ENCODE measurements around the gene EYA2. TPM values are rescaled to one million over a fixed set of nuclear protein-coding genes. Genes with fewer than 3 reads are reported as not detected.

The EYA2 gene
- total RNA-seq, 2 donors from 2014 or later: 30.0 to 31.0 TPM

DNA sequence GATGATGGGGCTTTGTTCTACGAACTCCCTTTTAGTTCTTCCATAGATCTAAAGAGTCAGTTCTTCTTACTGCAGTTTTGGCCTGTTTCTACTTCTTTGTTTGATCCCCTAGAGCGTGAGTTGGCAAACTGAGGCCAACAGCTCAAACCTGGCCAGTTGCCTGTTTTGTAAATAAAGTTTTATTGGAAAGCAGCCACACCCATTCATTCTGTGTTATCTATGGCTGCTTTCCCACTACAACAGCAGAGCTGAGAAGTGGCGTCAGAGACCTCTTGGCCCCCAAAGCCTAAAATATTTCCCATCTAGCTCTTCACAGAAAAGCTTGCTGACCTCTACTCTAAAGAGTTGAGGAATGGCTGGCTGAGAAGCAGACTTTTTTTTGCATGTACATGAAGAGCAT is 52.2 kb downstream of the EYA2 start:
- TF ChIP-seq, protein P1, sequence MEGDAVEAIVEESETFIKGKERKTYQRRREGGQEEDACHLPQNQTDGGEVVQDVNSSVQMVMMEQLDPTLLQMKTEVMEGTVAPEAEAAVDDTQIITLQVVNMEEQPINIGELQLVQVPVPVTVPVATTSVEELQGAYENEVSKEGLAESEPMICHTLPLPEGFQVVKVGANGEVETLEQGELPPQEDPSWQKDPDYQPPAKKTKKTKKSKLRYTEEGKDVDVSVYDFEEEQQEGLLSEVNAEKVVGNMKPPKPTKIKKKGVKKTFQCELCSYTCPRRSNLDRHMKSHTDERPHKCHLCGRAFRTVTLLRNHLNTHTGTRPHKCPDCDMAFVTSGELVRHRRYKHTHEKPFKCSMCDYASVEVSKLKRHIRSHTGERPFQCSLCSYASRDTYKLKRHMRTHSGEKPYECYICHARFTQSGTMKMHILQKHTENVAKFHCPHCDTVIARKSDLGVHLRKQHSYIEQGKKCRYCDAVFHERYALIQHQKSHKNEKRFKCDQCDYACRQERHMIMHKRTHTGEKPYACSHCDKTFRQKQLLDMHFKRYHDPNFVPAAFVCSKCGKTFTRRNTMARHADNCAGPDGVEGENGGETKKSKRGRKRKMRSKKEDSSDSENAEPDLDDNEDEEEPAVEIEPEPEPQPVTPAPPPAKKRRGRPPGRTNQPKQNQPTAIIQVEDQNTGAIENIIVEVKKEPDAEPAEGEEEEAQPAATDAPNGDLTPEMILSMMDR (IDR thresholded peaks at IDR 0.05): no peak
- TF ChIP-seq POLR2AphosphoS5 (IDR thresholded peaks at IDR 0.05): no peak
- TF ChIP-seq POLR2A (IDR thresholded peaks at IDR 0.05): no peak
- Histone ChIP-seq H3K27ac (no peak overlapping the region), H3K4me3 (no peak overlapping the region), H3K4me1 (replicated peaks) (no peaks in the 10 kb centered on the region), H3K9me3 (no peaks in the 10 kb centered on the region), H3K36me3 (no peaks in the 10 kb centered on the region), H3K27me3 (replicated peaks; ENCODE audit: insufficient read depth) (no peaks in the 10 kb centered on the region)
- DNase-seq (ENCODE audit: low spot score): no peak
- intact Hi-C loops (cut with DNase I): no loop called here
- WGBS: 64% methylated on average over 3 of the region's 3 CpGs

DNA sequence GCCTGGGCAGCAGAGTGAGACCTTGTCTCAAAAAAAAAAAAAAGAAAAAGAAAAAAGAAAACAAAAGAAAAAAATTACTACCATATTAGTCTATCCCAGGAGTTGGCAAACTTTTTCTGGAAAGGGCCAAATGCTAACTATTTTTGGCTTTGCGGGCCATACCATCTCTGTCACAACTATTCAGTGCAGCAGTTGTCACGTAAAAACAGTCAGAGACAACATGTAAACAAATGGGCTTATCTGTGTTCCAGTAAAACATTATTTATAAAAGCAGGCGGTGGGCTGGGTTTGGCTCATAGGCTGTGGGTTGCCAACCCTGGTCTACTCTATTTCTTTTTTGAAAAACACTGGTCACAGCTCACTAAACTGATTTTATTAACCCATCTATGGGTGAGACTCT is 53.4 kb downstream of the EYA2 start:
- no peak overlapping the region for H3K27ac ChIP-seq
- no peak for DNase-seq (ENCODE audit: low spot score)
- no peaks in the 10 kb centered on the region for H3K27me3 ChIP-seq (replicated peaks; ENCODE audit: insufficient read depth)
- H3K4me1 ChIP-seq (replicated peaks): no peaks in the 10 kb centered on the region
- no peaks in the 10 kb centered on the region for H3K36me3 ChIP-seq
- H3K4me3 ChIP-seq: no peak overlapping the region
- no peak for TF ChIP-seq POLR2AphosphoS5 (IDR thresholded peaks at IDR 0.05)
- TF ChIP-seq POLR2A (IDR thresholded peaks at IDR 0.05): no peak
- TF ChIP-seq, protein P1 (IDR thresholded peaks at IDR 0.05): no peak
- intact Hi-C loops (cut with DNase I): no loop called here
- 56% methylated on average over 3 of the region's 3 CpGs for WGBS
- no peaks in the 10 kb centered on the region for H3K9me3 ChIP-seq

DNA sequence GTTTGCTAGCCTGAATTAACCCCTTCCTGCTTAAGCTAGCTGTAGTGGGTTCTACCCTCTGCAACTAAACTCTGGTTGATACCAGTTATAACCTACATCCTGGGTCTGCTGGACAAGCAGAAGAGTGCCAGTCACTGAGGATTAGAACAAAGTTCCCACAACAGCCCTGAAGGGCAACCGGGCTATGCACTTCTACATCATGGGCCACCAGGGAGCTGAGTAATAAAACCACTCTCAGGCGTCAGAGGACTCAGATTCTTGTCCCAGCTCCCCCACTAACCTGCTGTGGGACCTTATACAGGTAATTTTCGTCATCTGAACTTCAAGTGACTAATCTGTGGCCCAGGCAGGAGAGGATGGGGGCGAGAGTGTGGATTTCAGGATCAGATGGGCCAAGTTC is 56.8 kb downstream of the EYA2 start:
- Histone ChIP-seq H3K4me3 (no peak overlapping the region), H3K4me1 (replicated peaks) (no peaks in the 10 kb centered on the region), H3K36me3 (no peaks in the 10 kb centered on the region), H3K27me3 (replicated peaks; ENCODE audit: insufficient read depth) (no peaks in the 10 kb centered on the region), H3K9me3 (no peaks in the 10 kb centered on the region), H3K27ac (no peak overlapping the region)
- intact Hi-C loops (cut with DNase I): no loop called here
- no peak for TF ChIP-seq POLR2A (IDR thresholded peaks at IDR 0.05)
- no peak for DNase-seq (ENCODE audit: low spot score)
- WGBS: 51% methylated on average over 4 of the region's 4 CpGs

DNA sequence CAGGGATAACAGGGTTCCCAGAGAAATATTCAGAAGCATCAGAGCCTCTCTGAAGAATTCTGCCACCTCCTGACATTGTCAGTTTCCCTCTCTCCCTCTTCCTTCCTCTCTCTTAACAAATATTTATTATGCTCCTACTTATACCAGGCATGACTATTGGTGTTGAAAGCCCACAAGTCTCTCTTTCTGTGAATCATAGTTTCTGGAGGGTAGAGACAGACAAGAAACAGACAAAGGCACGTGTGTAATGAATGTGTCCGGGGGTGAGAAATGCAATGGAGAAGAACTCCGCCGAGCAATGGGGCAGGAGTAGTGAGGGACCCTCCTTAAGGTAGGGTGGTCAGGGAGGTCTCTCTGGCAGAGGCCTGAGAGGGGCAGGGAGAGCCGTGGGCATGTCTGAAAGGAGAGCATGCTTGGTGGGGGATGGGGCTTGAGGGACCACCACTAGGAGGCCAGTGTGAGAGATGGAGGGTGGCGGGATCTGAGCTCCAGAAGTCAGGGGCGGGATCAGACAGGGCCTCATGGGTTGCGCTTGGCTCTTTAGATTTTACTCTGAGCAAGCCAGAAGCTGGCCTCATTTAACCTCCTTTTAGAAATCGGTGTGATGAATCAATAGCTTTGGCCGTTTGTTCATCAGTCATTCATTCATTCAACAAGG is 57.3 kb downstream of the EYA2 start:
- no peaks in the 10 kb centered on the region for H3K36me3 ChIP-seq
- no peaks in the 10 kb centered on the region for H3K9me3 ChIP-seq
- TF ChIP-seq POLR2A (IDR thresholded peaks at IDR 0.05): no peak
- TF ChIP-seq, protein P1 (IDR thresholded peaks at IDR 0.05): no peak
- TF ChIP-seq POLR2AphosphoS5 (IDR thresholded peaks at IDR 0.05): no peak
- WGBS: 80% methylated on average over 10 of the region's 10 CpGs
- H3K4me3 ChIP-seq: no peak overlapping the region
- no peak overlapping the region for H3K27ac ChIP-seq
- no peaks in the 10 kb centered on the region for H3K27me3 ChIP-seq (replicated peaks; ENCODE audit: insufficient read depth)
- no peaks in the 10 kb centered on the region for H3K4me1 ChIP-seq (replicated peaks)
- DNase-seq (ENCODE audit: low spot score): no peak
- intact Hi-C loops (cut with DNase I): no loop called here

- H3K4me1 ChIP-seq (replicated peaks): no peaks in the 10 kb centered on the region
- no peak for DNase-seq (ENCODE audit: low spot score)
- intact Hi-C loops (cut with DNase I): no loop called here
- no peak for TF ChIP-seq POLR2A (IDR thresholded peaks at IDR 0.05)
- no peak for TF ChIP-seq POLR2AphosphoS5 (IDR thresholded peaks at IDR 0.05)
- TF ChIP-seq, protein P1 (IDR thresholded peaks at IDR 0.05): no peak
- H3K4me3 ChIP-seq: no peak overlapping the region
- peak overlapping the region in 1 of 2 donors; percentile 37 for H3K27ac ChIP-seq
- H3K27me3 ChIP-seq (replicated peaks; ENCODE audit: insufficient read depth): no peaks in the 10 kb centered on the region
- H3K9me3 ChIP-seq: no peaks in the 10 kb centered on the region
- WGBS: 82% methylated on average over 4 of the region's 4 CpGs
- no peaks in the 10 kb centered on the region for H3K36me3 ChIP-seq
Measured at GRCh38 chr20:46953596-46953995, 59.0 kb downstream of the EYA2 start.

Measured in prostate gland (tissue), 2 donors.